HepG2 (cell line): ENCODE measurements around the gene KIAA1217. TPM values are rescaled to one million over a fixed set of nuclear protein-coding genes. Genes with fewer than 3 reads are reported as not detected.

Source experiments
- E2F2 ChIP-seq: sonication (generic); formaldehyde crosslinking; IDR thresholded peaks from 2 replicates; pipeline ENCODE4 v1.4.0; 2020; ENCODE audit warnings: missing genetic modification reagents, borderline replicate concordance
- GABPB1 ChIP-seq: IDR thresholded peaks from 2 replicates; pipeline ENCODE4 v1.6.1; 2016; ENCODE audit warnings: mild to moderate bottlenecking, missing genetic modification reagents, moderate library complexity, missing compliant biosample characterization
- GLMP ChIP-seq: sonication (generic); formaldehyde crosslinking; IDR thresholded peaks from 2 replicates; pipeline ENCODE4 v1.9.0; 2021; ENCODE audit warnings: missing genetic modification reagents, mild to moderate bottlenecking, borderline replicate concordance
- GMEB1 ChIP-seq: sonication (generic); formaldehyde crosslinking; IDR thresholded peaks from 2 replicates; pipeline ENCODE4 v1.5.1; 2020; ENCODE audit warnings: missing genetic modification reagents, mild to moderate bottlenecking, borderline replicate concordance
- HOXA3 ChIP-seq: sonication (generic); formaldehyde crosslinking; IDR thresholded peaks from 2 replicates; pipeline ENCODE4 v1.5.0; 2020; ENCODE audit warnings: missing genetic modification reagents
- IRF2 ChIP-seq: IDR thresholded peaks from 2 replicates; pipeline ENCODE4 v1.6.1; 2018; ENCODE audit warnings: missing genetic modification reagents, missing compliant biosample characterization
- LCORL ChIP-seq, 2 experiments: fragments of 450-650 bp in 1 of 2; sonication (generic) in 1 of 2; formaldehyde crosslinking in 1 of 2; IDR thresholded peaks; 2 replicates each; pipeline versions ENCODE4 v1.5.0 to v1.6.1; 2017 to 2020; ENCODE audit warnings: antibody characterized with exemption in 1 of 2, missing genetic modification reagents in 1 of 2
- NCOA2 ChIP-seq: sonication (generic); formaldehyde crosslinking; IDR thresholded peaks from 2 replicates; pipeline ENCODE4 v1.8.0; 2022; ENCODE audit warnings: inconsistent platforms
- PAXIP1 ChIP-seq: sonication (generic); formaldehyde crosslinking; conservative IDR thresholded peaks from 2 replicates; pipeline ENCODE4 v1.4.0; 2020; ENCODE audit warnings: mild to moderate bottlenecking, missing genetic modification reagents, moderate library complexity
- TAF1 ChIP-seq: sonication (generic); formaldehyde crosslinking; IDR thresholded peaks from 2 replicates; pipeline ENCODE4 v1.4.0; 2020; ENCODE audit warnings: missing genetic modification reagents
- THYN1 ChIP-seq: sonication (generic); formaldehyde crosslinking; IDR thresholded peaks from 2 replicates; pipeline ENCODE4 v1.8.1; 2023; ENCODE audit warnings: low read depth, mild to moderate bottlenecking, moderate library complexity, missing genetic modification reagents, borderline replicate concordance
- ZNF10 ChIP-seq: sonication (generic); formaldehyde crosslinking; IDR thresholded peaks from 2 replicates; pipeline ENCODE4 v1.4.0; 2020; ENCODE audit warnings: mild to moderate bottlenecking, low read depth, missing genetic modification reagents, borderline replicate concordance
- ZNF576 ChIP-seq: sonication (generic); formaldehyde crosslinking; IDR thresholded peaks from 2 replicates; pipeline ENCODE4 v1.4.0; 2020; ENCODE audit warnings: mild to moderate bottlenecking, missing genetic modification reagents
- ZNF687 ChIP-seq: sonication (generic); formaldehyde crosslinking; IDR thresholded peaks from 2 replicates; pipeline ENCODE4 v1.5.1; 2020; ENCODE audit warnings: mild to moderate bottlenecking, missing genetic modification reagents, moderate library complexity
- polyA plus RNA-seq, 8 experiments: library from polyadenylated mRNA; depleted of rRNA in 3 of 8; stranded (reverse) in 7 of 8; unstranded in 1 of 8; fragments of >200 nt; fragmentation: Illumina TruSeq in 4 of 8; extraction: Trizol in 4 of 8; gene quantifications; 2 replicates each; pipeline versions ENCODE4 v1.2.1 to v1.2.3, GENCODE V29; 2011 to 2016; ENCODE audit warnings: low read depth in 4 of 8, missing spikeins in 1 of 8, mixed read lengths in 1 of 8; ENCODE audit not compliant: insufficient read depth in 1 of 8
- total RNA-seq, 5 experiments: library from RNA; depleted of rRNA; stranded (reverse); fragments of >200 nt; fragmentation: Illumina TruSeq; extraction: Trizol; gene quantifications; 2 replicates each; pipeline ENCODE4 v1.2.3, GENCODE V29; 2016; ENCODE audit warnings: low read depth in 1 of 5

Gene KIAA1217
- total and polyA plus RNA-seq, 2 of the 13 experiments (the other 11 are each of a cell fraction or from before 2014, with no cell fraction given): 4.6 to 10.9 TPM

GRCh38 chr10:24207781-24208611 is 942 bp upstream of the KIAA1217 start (continued):
- TF ChIP-seq PAXIP1 (CRISPR knock-in tag) (peak; percentile 64), NCOA2 (CRISPR knock-in tag) (peak; percentile 66; the same call in 1 of the 2 replicates), GLMP (CRISPR knock-in tag) (no peak), GMEB1 (CRISPR knock-in tag) (no peak), THYN1 (CRISPR knock-in tag) (no peak), ZNF687 (no peak), GABPB1 (CRISPR knock-in tag) (no peak), LCORL (IDR thresholded peaks at IDR 0.05) (peak; percentile 27; the same call in 1 of the 2 replicates), LCORL (CRISPR knock-in tag; IDR thresholded peaks at IDR 0.05) (peak; percentile 46; the same call in 1 of the 2 replicates), TAF1 (CRISPR knock-in tag) (no peak), IRF2 (CRISPR knock-in tag) (no peak), ZNF10 (no peak), E2F2 (CRISPR knock-in tag) (no peak), ZNF576 (CRISPR knock-in tag) (no peak), HOXA3 (peak; percentile 62; the same call in 1 of the 2 replicates)
